ENCODE measurements around the gene SMIM35. TPM values are rescaled to one million over a fixed set of nuclear protein-coding genes. Genes with fewer than 3 reads are reported as not detected.
A peak's percentile ranks its signal among the peaks of the same experiment; 100 is the strongest.

SMIM35 gene
- total RNA-seq, 4 donors from 2014 or later = not detected

- H3K4me3 ChIP-seq (ENCODE audit: low read depth, poor library complexity, severe bottlenecking) = no peak overlapping the region
- intact Hi-C loops (cut with DNase I; ENCODE audit: low total_unique reads) = no loop called here
- TF ChIP-seq CTCF (IDR thresholded peaks at IDR 0.05) (no peak), POLR2A (IDR thresholded peaks at IDR 0.05) (no peak)
- 71 to 81% methylated on average over 8 of the region's 8 CpGs for WGBS, 2 donors
- DNase-seq (ENCODE audit: low spot score in 2 of 2) = no peak
These were observed 119.9 kb downstream of the SMIM35 start for GRCh38 chr11:117966908-117967307.

- DNase-seq (ENCODE audit: low spot score in 2 of 2) = no peak
- intact Hi-C loops (cut with DNase I; ENCODE audit: low total_unique reads) = no loop called here
- H3K4me3 ChIP-seq (ENCODE audit: low read depth, poor library complexity, severe bottlenecking) = no peak overlapping the region
- WGBS, 2 donors = 87 to 95% methylated on average over 3 of the region's 3 CpGs
- no peak for TF ChIP-seq POLR2A (IDR thresholded peaks at IDR 0.05)
- TF ChIP-seq CTCF (IDR thresholded peaks at IDR 0.05) = no peak
These were observed 123.9 kb downstream of the SMIM35 start for GRCh38 chr11:117962826-117963225.

- TF ChIP-seq CTCF (IDR thresholded peaks at IDR 0.05) = no peak
- DNase-seq (ENCODE audit: low spot score in 2 of 2) = peak in 1 of 2 donors; percentile 70
- intact Hi-C loops (cut with DNase I; ENCODE audit: low total_unique reads) = no loop called here
- H3K4me3 ChIP-seq (ENCODE audit: low read depth, poor library complexity, severe bottlenecking) = no peak overlapping the region
- WGBS, 2 donors = 85 to 87% methylated on average over 10 of the region's 10 CpGs
These were observed 124.9 kb downstream of the SMIM35 start for GRCh38 chr11:117961896-117962295.

GRCh38 chr11:117960406-117960805, 126.4 kb downstream of the SMIM35 start:
- intact Hi-C loops (cut with DNase I; ENCODE audit: low total_unique reads) = no loop called here
- 63 to 73% methylated on average over 1 of the region's 1 CpG for WGBS, 2 donors
- TF ChIP-seq CTCF (IDR thresholded peaks at IDR 0.05) (no peak), POLR2A (IDR thresholded peaks at IDR 0.05) (no peak)
- DNase-seq (ENCODE audit: low spot score in 2 of 2) = no peak
- no peak overlapping the region for H3K4me3 ChIP-seq (ENCODE audit: low read depth, poor library complexity, severe bottlenecking)

- intact Hi-C loops (cut with DNase I; ENCODE audit: low total_unique reads) = no loop called here
- TF ChIP-seq POLR2A (IDR thresholded peaks at IDR 0.05) (no peak), CTCF (IDR thresholded peaks at IDR 0.05) (no peak)
- H3K4me3 ChIP-seq (ENCODE audit: low read depth, poor library complexity, severe bottlenecking) = no peak overlapping the region
- WGBS, 2 donors = 61 to 77% methylated on average over 1 of the region's 1 CpG
- DNase-seq (ENCODE audit: low spot score in 2 of 2) = no peak
These were observed 127.2 kb downstream of the SMIM35 start for GRCh38 chr11:117959438-117960149.

- TF ChIP-seq CTCF (IDR thresholded peaks at IDR 0.05) = no peak
- no peak for TF ChIP-seq POLR2A (IDR thresholded peaks at IDR 0.05)
- intact Hi-C loops (cut with DNase I; ENCODE audit: low total_unique reads) = no loop called here
- no peak for DNase-seq (ENCODE audit: low spot score in 2 of 2)
- WGBS, 2 donors = 90 to 92% methylated on average over 1 of the region's 1 CpG
- H3K4me3 ChIP-seq (ENCODE audit: low read depth, poor library complexity, severe bottlenecking) = no peak overlapping the region
These were observed 127.8 kb downstream of the SMIM35 start for GRCh38 chr11:117958949-117959348.
